HEK293 (cell line): ENCODE results near the gene TSHZ3.

ENCODE experiments used
- EGR2 ChIP-seq: fragments of 450-650 bp; formaldehyde crosslinking; IDR thresholded peaks from 2 replicates; pipeline ENCODE4 v1.5.1; 2016; ENCODE audit warnings: low read depth, missing biosample characterization, missing genetic modification characterization
- KLF16 ChIP-seq: fragments of 450-650 bp; formaldehyde crosslinking; IDR thresholded peaks from 2 replicates; pipeline ENCODE4 v1.5.1; 2017; ENCODE audit warnings: missing biosample characterization, missing genetic modification characterization
- PRDM1 ChIP-seq: fragments of 450-650 bp; formaldehyde crosslinking; IDR thresholded peaks from 2 replicates; pipeline ENCODE4; 2016; ENCODE audit warnings: missing biosample characterization, missing genetic modification characterization
- PRDM10 ChIP-seq: fragments of 450-650 bp; formaldehyde crosslinking; IDR thresholded peaks from 2 replicates; pipeline ENCODE4 v1.5.1; 2016; ENCODE audit warnings: missing biosample characterization, missing genetic modification characterization
- SP2 ChIP-seq: fragments of 450-650 bp; formaldehyde crosslinking; IDR thresholded peaks from 2 replicates; pipeline ENCODE4 v1.5.1; 2016; ENCODE audit warnings: missing biosample characterization, missing genetic modification characterization
- SP7 ChIP-seq: fragments of 450-650 bp; formaldehyde crosslinking; IDR thresholded peaks from 2 replicates; pipeline ENCODE4 v1.5.1; 2016; ENCODE audit warnings: missing biosample characterization, missing genetic modification characterization
- TCF7L2 ChIP-seq: IDR thresholded peaks from 2 replicates; pipeline ENCODE4 v1.6.1; 2011; ENCODE audit warnings: low read depth, mild to moderate bottlenecking, inconsistent platforms, low read length, moderate library complexity, borderline replicate concordance
- TSHZ1 ChIP-seq: fragments of 450-650 bp; formaldehyde crosslinking; IDR thresholded peaks from 2 replicates; pipeline ENCODE4 v1.5.1; 2016; ENCODE audit warnings: missing biosample characterization, missing genetic modification characterization, borderline replicate concordance
- ZBTB17 ChIP-seq: fragments of 450-650 bp; formaldehyde crosslinking; IDR thresholded peaks from 2 replicates; pipeline ENCODE4 v1.5.1; 2016; ENCODE audit warnings: missing biosample characterization, missing genetic modification characterization
- ZBTB20 ChIP-seq: fragments of 450-650 bp; formaldehyde crosslinking; IDR thresholded peaks from 2 replicates; pipeline ENCODE4 v1.5.1; 2016; ENCODE audit warnings: missing biosample characterization, missing genetic modification characterization
- ZBTB7A ChIP-seq: fragments of 450-650 bp; formaldehyde crosslinking; IDR thresholded peaks from 2 replicates; pipeline ENCODE4 v1.5.1; 2016; ENCODE audit warnings: low read depth, missing biosample characterization, missing genetic modification characterization
- ZEB2 ChIP-seq: fragments of 450-650 bp; formaldehyde crosslinking; IDR thresholded peaks from 2 replicates; pipeline ENCODE4 v1.5.1; 2016; ENCODE audit warnings: missing biosample characterization, missing genetic modification characterization
- ZFP41 ChIP-seq: fragments of 450-650 bp; formaldehyde crosslinking; IDR thresholded peaks from 2 replicates; pipeline ENCODE4 v1.5.1; 2016; ENCODE audit warnings: missing biosample characterization, missing genetic modification characterization, borderline replicate concordance
- ZNF146 ChIP-seq: fragments of 450-650 bp; formaldehyde crosslinking; IDR thresholded peaks from 2 replicates; pipeline ENCODE4 v1.5.1; 2016; ENCODE audit warnings: missing biosample characterization, missing genetic modification characterization
- ZNF274 ChIP-seq, 2 experiments: fragments of 200-500 bp in 1 of 2; fragments of 450-650 bp in 1 of 2; sonication (Bioruptor generic) in 1 of 2; formaldehyde crosslinking in 1 of 2; IDR thresholded peaks; 2 replicates each; pipeline versions ENCODE4 v1.5.1 to v1.6.1; 2014 to 2016; ENCODE audit warnings: borderline replicate concordance in 1 of 2, inconsistent platforms in 1 of 2, low read length in 1 of 2, missing biosample characterization in 1 of 2, missing genetic modification characterization in 1 of 2
- ZNF354C ChIP-seq: fragments of 450-650 bp; formaldehyde crosslinking; IDR thresholded peaks from 2 replicates; pipeline ENCODE4 v1.5.1; 2016; ENCODE audit warnings: missing biosample characterization, missing genetic modification characterization, low read depth, borderline replicate concordance
- ZNF37A ChIP-seq: fragments of 450-650 bp; IDR thresholded peaks from 2 replicates; pipeline ENCODE4 v1.5.1; 2018; ENCODE audit warnings: missing biosample characterization, missing genetic modification characterization
- ZNF521 ChIP-seq: fragments of 450-650 bp; formaldehyde crosslinking; IDR thresholded peaks from 2 replicates; pipeline ENCODE4 v1.5.1; 2017; ENCODE audit warnings: missing biosample characterization, mild to moderate bottlenecking, missing genetic modification characterization
- ZNF529 ChIP-seq: fragments of 450-650 bp; formaldehyde crosslinking; IDR thresholded peaks from 2 replicates; pipeline ENCODE4 v1.5.1; 2017; ENCODE audit warnings: missing genetic modification characterization, missing biosample characterization; ENCODE audit not compliant: insufficient replicate concordance
- ZNF596 ChIP-seq: fragments of 450-650 bp; IDR thresholded peaks from 2 replicates; pipeline ENCODE4 v1.5.0; 2018; ENCODE audit warnings: missing biosample characterization, mild to moderate bottlenecking, missing genetic modification characterization, moderate library complexity
- ZNF600 ChIP-seq: fragments of 450-650 bp; formaldehyde crosslinking; IDR thresholded peaks from 2 replicates; pipeline ENCODE4 v1.5.1; 2016; ENCODE audit warnings: missing biosample characterization, missing genetic modification characterization
- ZNF623 ChIP-seq: fragments of 450-650 bp; formaldehyde crosslinking; IDR thresholded peaks from 2 replicates; pipeline ENCODE4 v1.5.1; 2016; ENCODE audit warnings: missing biosample characterization, missing genetic modification characterization
- ZNF629 ChIP-seq: fragments of 450-650 bp; formaldehyde crosslinking; IDR thresholded peaks from 2 replicates; pipeline ENCODE4 v1.5.1; 2017; ENCODE audit warnings: missing biosample characterization, missing genetic modification characterization
- ZNF677 ChIP-seq: fragments of 450-650 bp; IDR thresholded peaks from 2 replicates; pipeline ENCODE4 v1.5.0; 2018; ENCODE audit warnings: missing biosample characterization, mild to moderate bottlenecking, missing genetic modification characterization, moderate library complexity
- ZXDB ChIP-seq: fragments of 450-650 bp; formaldehyde crosslinking; IDR thresholded peaks from 2 replicates; pipeline ENCODE4 v1.5.1; 2016; ENCODE audit warnings: missing biosample characterization, missing genetic modification characterization
- TF ChIP-seq, protein P1 (sequence below): fragments of 450-650 bp; formaldehyde crosslinking; IDR thresholded peaks from 2 replicates; pipeline ENCODE4 v1.5.1; 2017; ENCODE audit warnings: missing biosample characterization, missing genetic modification characterization
- TF ChIP-seq, protein P2 (sequence below): fragments of 450-650 bp; formaldehyde crosslinking; IDR thresholded peaks from 2 replicates; pipeline ENCODE4 v1.5.1; 2017; ENCODE audit warnings: missing biosample characterization, mild to moderate bottlenecking, missing genetic modification characterization, moderate library complexity
- TF ChIP-seq, protein P3 (sequence below): fragments of 450-650 bp; formaldehyde crosslinking; optimal IDR thresholded peaks from 2 replicates; pipeline ENCODE3; 2016; ENCODE audit warnings: missing biosample characterization, mild to moderate bottlenecking, missing genetic modification characterization

TSHZ3 gene

DNA sequence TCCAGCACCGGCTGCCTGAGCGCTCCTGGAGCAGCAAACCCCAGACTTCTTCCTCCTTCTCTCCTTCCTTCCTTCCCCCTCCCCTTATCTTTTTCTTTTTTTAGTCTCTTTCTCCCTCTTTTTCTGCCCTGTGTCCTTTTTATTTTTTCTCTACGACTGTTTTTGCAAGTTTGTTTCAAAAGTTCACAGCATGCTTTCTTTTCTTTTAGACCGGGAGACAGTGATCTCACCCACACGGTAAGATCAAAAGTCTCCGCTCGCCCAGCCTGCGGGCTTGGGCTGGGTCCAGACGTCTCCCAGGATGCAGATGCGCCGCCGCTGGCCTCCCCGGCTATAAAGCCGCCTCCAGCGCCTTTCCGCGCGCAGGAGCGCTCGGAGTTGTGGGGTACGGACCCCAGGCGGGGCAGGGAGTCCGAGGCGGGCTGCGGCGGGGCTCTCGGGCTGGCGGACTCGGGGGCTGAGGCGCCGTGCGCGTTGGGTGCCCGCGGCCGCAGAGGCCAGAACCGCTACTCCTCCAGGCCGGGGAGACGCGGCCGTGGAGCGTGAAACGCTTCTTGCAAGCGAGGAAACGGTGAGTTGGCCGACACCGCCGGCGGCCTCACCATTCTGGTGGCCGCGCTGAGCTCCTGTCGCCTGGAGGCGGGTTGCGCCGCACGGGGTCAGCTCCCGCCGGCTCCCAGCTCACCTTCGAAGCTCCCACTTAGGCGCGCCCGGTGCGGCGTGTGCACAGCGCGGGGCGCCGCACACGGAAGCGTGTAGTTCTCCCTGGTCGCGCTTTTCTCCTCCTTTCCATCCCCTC is 2.0 kb upstream of the TSHZ3 start (continued):
- peak; percentile 54; the same call in 1 of the 2 replicates for TF ChIP-seq TCF7L2
- TF ChIP-seq, protein P1, sequence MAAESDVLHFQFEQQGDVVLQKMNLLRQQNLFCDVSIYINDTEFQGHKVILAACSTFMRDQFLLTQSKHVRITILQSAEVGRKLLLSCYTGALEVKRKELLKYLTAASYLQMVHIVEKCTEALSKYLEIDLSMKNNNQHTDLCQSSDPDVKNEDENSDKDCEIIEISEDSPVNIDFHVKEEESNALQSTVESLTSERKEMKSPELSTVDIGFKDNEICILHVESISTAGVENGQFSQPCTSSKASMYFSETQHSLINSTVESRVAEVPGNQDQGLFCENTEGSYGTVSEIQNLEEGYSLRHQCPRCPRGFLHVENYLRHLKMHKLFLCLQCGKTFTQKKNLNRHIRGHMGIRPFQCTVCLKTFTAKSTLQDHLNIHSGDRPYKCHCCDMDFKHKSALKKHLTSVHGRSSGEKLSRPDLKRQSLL (tag by site-specific recombination): peak; percentile 90
- TF ChIP-seq, protein P2, sequence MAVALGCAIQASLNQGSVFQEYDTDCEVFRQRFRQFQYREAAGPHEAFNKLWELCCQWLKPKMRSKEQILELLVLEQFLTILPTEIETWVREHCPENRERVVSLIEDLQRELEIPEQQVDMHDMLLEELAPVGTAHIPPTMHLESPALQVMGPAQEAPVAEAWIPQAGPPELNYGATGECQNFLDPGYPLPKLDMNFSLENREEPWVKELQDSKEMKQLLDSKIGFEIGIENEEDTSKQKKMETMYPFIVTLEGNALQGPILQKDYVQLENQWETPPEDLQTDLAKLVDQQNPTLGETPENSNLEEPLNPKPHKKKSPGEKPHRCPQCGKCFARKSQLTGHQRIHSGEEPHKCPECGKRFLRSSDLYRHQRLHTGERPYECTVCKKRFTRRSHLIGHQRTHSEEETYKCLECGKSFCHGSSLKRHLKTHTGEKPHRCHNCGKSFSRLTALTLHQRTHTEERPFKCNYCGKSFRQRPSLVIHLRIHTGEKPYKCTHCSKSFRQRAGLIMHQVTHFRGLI (tag by site-specific recombination): 0 out of 2 replicates have a peak, but pooled peaks have one; percentile 41
- TF ChIP-seq ZNF600 (tag by site-specific recombination): peak; percentile 71; the same call in 1 of the 2 replicates
- 0 out of 2 replicates have a peak, but pooled peaks have one; percentile 12 for TF ChIP-seq ZNF146 (tag by site-specific recombination)
- TF ChIP-seq PRDM1 (tag by site-specific recombination): peak; percentile 81
- no peak for TF ChIP-seq ZNF623 (tag by site-specific recombination)
- TF ChIP-seq KLF16 (tag by site-specific recombination): peak; percentile 46; the same call in 1 of the 2 replicates
- no peak for TF ChIP-seq ZNF274 (IDR thresholded peaks at IDR 0.05; ENCODE audit: low read length)
- no peak for TF ChIP-seq ZNF274 (tag by site-specific recombination; IDR thresholded peaks at IDR 0.05; ENCODE audit: borderline replicate concordance)
- peak; percentile 69 for TF ChIP-seq PRDM10 (tag by site-specific recombination)
- no peak for TF ChIP-seq ZNF354C
- TF ChIP-seq SP7 (tag by site-specific recombination): peak; percentile 13; the same call in 1 of the 2 replicates
- TF ChIP-seq ZBTB17 (tag by site-specific recombination): 0 out of 2 replicates have a peak, but pooled peaks have one; percentile 19
- TF ChIP-seq TSHZ1 (tag by site-specific recombination): no peak
- no peak for TF ChIP-seq ZNF529 (tag by site-specific recombination)
- TF ChIP-seq ZNF677 (tag by site-specific recombination): no peak
- peak; percentile 41; the same call in 1 of the 2 replicates for TF ChIP-seq ZEB2 (tag by site-specific recombination)
- TF ChIP-seq ZFP41 (tag by site-specific recombination): no peak
- TF ChIP-seq ZBTB20 (tag by site-specific recombination): peak; percentile 60; the same call in 1 of the 2 replicates
- TF ChIP-seq EGR2 (tag by site-specific recombination): peak; percentile 43
- TF ChIP-seq ZNF596 (tag by site-specific recombination): no peak
- TF ChIP-seq, protein P3, sequence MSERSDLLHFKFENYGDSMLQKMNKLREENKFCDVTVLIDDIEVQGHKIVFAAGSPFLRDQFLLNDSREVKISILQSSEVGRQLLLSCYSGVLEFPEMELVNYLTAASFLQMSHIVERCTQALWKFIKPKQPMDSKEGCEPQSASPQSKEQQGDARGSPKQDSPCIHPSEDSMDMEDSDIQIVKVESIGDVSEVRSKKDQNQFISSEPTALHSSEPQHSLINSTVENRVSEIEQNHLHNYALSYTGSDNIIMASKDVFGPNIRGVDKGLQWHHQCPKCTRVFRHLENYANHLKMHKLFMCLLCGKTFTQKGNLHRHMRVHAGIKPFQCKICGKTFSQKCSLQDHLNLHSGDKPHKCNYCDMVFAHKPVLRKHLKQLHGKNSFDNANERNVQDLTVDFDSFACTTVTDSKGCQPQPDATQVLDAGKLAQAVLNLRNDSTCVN (tag by site-specific recombination): peak; percentile 37
- peak; percentile 55 for TF ChIP-seq ZXDB
- peak; percentile 40; the same call in 1 of the 2 replicates for TF ChIP-seq ZBTB7A (tag by site-specific recombination)
- no peak for TF ChIP-seq ZNF37A (tag by site-specific recombination)
- TF ChIP-seq ZNF629 (tag by site-specific recombination): peak; percentile 15; the same call in 1 of the 2 replicates
- TF ChIP-seq ZNF521 (tag by site-specific recombination): no peak
- peak; percentile 24 for TF ChIP-seq SP2 (tag by site-specific recombination)
